GM12874 (cell line): ENCODE results near the gene NOTCH1.

ENCODE experiments used
- TF ChIP-seq, protein P1 (sequence below): IDR thresholded peaks from 2 replicates; pipeline ENCODE4 v1.5.1; 2011; ENCODE audit warnings: low read depth, mild to moderate bottlenecking, control low read depth, low read length, moderate library complexity; ENCODE audit not compliant: insufficient read depth

Gene NOTCH1

DNA sequence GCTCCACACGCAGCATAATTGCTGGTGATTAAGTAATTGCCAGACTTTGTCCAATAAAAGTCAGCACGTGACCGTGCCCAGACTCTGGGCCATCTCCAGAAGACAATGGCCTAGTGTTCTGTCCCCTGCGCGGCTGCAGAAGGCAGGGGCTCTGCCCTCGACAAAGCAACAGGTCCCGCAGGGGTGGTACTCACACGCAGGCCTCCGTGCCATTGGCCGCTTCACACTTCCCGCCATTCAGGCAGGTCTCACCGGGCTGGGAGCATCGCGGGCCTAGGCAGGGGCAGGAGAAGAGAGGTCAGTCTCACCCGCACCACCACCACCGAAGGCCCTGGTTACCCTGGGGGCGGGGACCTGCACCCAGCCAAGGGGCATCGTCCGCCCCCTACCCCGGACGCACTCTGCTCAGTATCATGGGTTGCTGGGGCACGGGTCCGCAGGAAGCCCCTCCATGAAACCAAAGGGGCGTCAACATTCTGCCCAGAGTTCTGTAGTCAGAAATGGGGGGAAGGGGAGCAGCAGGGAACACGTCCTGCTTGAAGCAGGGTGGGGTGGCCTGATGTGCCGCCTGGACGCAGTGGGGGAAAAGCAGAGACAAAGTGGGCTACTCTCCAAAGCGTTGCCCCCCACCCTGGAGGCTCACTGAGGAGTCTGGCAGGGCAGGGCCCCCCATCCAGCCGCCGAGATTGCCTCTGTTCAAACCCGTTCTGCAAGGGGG is 1.9 kb downstream of the NOTCH1 start:
- TF ChIP-seq, protein P1, sequence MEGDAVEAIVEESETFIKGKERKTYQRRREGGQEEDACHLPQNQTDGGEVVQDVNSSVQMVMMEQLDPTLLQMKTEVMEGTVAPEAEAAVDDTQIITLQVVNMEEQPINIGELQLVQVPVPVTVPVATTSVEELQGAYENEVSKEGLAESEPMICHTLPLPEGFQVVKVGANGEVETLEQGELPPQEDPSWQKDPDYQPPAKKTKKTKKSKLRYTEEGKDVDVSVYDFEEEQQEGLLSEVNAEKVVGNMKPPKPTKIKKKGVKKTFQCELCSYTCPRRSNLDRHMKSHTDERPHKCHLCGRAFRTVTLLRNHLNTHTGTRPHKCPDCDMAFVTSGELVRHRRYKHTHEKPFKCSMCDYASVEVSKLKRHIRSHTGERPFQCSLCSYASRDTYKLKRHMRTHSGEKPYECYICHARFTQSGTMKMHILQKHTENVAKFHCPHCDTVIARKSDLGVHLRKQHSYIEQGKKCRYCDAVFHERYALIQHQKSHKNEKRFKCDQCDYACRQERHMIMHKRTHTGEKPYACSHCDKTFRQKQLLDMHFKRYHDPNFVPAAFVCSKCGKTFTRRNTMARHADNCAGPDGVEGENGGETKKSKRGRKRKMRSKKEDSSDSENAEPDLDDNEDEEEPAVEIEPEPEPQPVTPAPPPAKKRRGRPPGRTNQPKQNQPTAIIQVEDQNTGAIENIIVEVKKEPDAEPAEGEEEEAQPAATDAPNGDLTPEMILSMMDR = no peak

- TF ChIP-seq, protein P1 = no peak
Observed at GRCh38 chr9:136543280-136543679, 2.6 kb downstream of the NOTCH1 start.

DNA sequence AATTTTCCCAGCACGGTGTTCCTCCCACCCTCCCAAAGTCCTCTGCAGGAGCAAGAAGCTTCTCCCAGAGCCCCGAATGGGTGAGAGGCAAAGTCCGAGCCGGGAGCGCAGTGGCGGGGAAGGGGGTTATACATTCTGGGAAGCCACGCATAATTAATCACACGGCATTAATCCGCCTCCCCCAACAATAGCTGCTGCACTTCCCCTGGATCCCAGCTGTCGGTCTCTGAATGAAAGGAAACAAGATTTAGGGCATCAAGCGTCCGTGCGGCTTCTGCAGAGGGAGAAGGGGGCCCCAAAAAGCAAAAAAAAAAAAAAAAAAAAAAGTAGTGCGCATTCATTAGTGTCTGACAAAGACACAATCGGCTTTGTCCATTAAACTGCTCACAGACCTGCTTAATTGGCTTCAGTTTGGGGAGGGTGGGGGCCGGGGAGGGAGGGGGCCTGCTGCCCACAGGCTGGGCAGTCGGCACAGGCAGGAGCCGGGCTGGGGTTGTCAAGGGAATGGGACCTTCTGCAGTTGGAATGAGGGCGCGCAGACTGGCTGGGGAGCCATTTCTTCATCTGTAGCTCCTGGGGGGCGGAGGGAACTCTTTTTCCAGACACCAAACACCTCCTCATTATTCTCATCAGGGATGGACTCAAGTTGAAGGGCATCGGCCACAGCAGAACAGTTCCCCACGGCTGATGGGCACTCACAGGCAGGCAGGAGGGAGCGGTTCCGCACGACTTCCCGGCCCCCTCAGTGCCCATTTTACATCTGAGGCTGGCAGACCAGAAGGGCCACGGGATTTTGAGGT is 3.4 kb downstream of the NOTCH1 start:
- TF ChIP-seq, protein P1 = no peak

DNA sequence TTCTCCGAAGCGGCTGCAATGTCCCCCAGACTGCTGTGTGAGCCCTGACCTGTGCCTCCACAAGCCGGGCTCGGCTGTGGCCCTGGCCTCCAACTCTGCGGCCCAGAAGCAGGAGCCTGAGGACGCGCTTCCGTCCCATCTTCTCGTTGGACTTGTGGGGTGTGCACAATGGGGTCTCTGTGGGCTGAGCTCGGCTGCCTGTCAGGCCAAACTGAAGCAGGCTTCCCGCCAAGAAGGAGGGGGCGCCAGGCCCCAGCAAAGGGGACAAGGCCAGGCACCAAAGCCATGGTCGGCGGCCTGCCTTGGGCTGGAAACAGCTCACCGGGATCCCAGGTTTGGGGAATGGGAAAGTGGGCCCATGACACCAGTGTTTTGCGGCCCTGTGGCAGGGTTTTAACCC is 4.1 kb downstream of the NOTCH1 start:
- TF ChIP-seq, protein P1 = no peak

DNA sequence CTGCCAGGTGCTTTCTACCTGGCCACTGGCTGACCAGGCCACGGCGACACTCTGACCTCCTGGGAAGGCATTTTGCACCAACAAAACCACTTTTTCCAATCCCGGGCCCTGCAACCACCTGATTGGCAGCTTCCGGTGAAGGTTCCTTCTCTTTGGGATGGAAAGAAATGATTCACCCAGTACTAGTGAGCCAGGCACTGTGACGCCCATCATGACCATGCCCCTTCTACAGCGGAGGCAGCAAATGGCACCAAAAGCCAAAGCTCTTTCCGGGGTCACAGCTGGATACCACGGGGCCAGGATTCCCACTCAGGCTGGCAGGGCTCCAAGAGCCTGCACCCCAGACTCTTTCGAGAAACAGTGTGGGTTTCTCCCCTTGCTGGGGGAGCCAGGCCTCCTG is 4.7 kb downstream of the NOTCH1 start:
- TF ChIP-seq, protein P1 = no peak

- TF ChIP-seq, protein P1 = no peak
Observed at GRCh38 chr9:136539427-136540421, 6.1 kb downstream of the NOTCH1 start.
